T-helper 17 cell (primary cell): ENCODE results near the gene SNRPB2. TPM values are rescaled to one million over a fixed set of nuclear protein-coding genes. Genes with fewer than 3 reads are reported as not detected.

Experiments
- ATAC-seq: fragments of 150-1000 bp; cut with Tn5 transposase; 2 replicates; pipeline ENCODE4 v1.10.0; 2021; ENCODE audit warnings: mild to moderate bottlenecking, moderate library complexity
- DNase-seq, 3 donors: peaks; one replicate each; pipeline versions ENCODE4 v3.0.0 to v3.0.0-alpha.2; 2020 to 2021
- H3K9me3 ChIP-seq: one replicate; pipeline ENCODE4 v1.7.0; 2013; ENCODE audit warnings: low read length, mild to moderate bottlenecking; ENCODE audit not compliant: control insufficient read depth, poor library complexity, severe bottlenecking
- H3K27ac Mint-ChIP-seq: one replicate; pipeline ENCODE4 v1.8.0; 2022; ENCODE audit warnings: mild to moderate bottlenecking, moderate library complexity, mixed read lengths
- H3K27me3 Mint-ChIP-seq: one replicate; pipeline ENCODE4 v1.8.0; 2022; ENCODE audit warnings: mixed read lengths
- H3K36me3 Mint-ChIP-seq: one replicate; pipeline ENCODE4 v1.8.0; 2022; ENCODE audit warnings: low read depth, mixed read lengths
- H3K4me1 Mint-ChIP-seq: one replicate; pipeline ENCODE4 v1.8.0; 2022; ENCODE audit warnings: mild to moderate bottlenecking, mixed read lengths
- H3K4me3 Mint-ChIP-seq: one replicate; pipeline ENCODE4 v1.8.0; 2022; ENCODE audit warnings: mild to moderate bottlenecking, moderate library complexity, mixed read lengths
- total RNA-seq, 4 donors: library from RNA in 2 of 4; stranded (reverse) in 2 of 4; gene quantifications; one replicate each; pipeline ENCODE4 v1.2.3 and lab custom pipeline; 2022 to 2026

SNRPB2 gene
- total RNA-seq, 2 donors from 2014 or later, result 44.5 to 45.3 TPM

- ATAC-seq (no peak), DNase-seq (no peak)
- no peaks in the 10 kb centered on the region for H3K9me3 ChIP-seq
- H3K27me3 Mint-ChIP-seq, result no peaks in the 10 kb centered on the region
- H3K36me3 Mint-ChIP-seq, result no peaks in the 10 kb centered on the region
- no peak overlapping the region for H3K4me3 Mint-ChIP-seq
- no peaks in the 10 kb centered on the region for H3K4me1 Mint-ChIP-seq
- no peak overlapping the region for H3K27ac Mint-ChIP-seq
These were observed 48.3 kb downstream of the SNRPB2 start for GRCh38 chr20:16778159-16778558.

DNA sequence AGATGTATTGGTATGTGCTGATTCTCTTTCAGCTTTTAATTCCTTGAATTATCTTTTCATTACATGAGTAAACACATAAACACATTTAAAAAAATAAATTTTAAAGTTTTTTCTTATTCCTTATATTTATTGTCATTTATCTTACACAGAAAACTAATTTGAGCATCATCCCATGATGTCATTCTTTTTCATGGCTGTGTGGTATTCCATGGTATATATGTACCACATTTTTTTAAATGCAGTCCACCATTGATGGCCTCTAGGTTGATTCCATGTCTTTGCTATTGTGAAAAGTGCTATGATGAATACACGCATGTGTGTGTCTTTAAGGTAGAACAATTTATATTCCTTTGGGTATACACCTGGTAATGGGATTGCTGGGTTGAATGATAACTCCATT is 51.7 kb downstream of the SNRPB2 start:
- H3K36me3 Mint-ChIP-seq, result no peaks in the 10 kb centered on the region
- no peak for ATAC-seq

GRCh38 chr20:16785226-16785625 is 55.4 kb downstream of the SNRPB2 start:
- Mint-ChIP-seq H3K27ac (no peak overlapping the region), H3K4me3 (no peak overlapping the region), H3K27me3 (peaks cover 11% of the 10 kb centered on the region), H3K4me1 (no peaks in the 10 kb centered on the region), H3K36me3 (no peaks in the 10 kb centered on the region)
- ATAC-seq, result no peak
- H3K9me3 ChIP-seq, result no peaks in the 10 kb centered on the region
- DNase-seq, result no peak

More for the DNA sequence above, 51.7 kb downstream of the SNRPB2 start:
- Mint-ChIP-seq H3K27ac (no peak overlapping the region), H3K4me1 (no peaks in the 10 kb centered on the region), H3K27me3 (peaks cover 11% of the 10 kb centered on the region), H3K4me3 (no peak overlapping the region)
- H3K9me3 ChIP-seq, result no peaks in the 10 kb centered on the region
- no peak for DNase-seq

Other genes starting within 250 kb of the SNRPB2 start
- gene KIF16B, start 156.6 kb upstream of the SNRPB2 start, total RNA-seq, result 10 to 100 TPM; 11.1 to 12.0 TPM
- gene OTOR, start 18.3 kb downstream of the SNRPB2 start, total RNA-seq, result not detected